NCI-H2227 (cell line): ENCODE data around the gene CNN2.
"Not testable (repeated sequence)": the region's sequence is repeated elsewhere in the genome, so short reads cannot be mapped to it uniquely, and the experiment has no call there.

Source experiments
- DNase-seq: peaks from one replicate; lab custom pipeline; 2025; ENCODE audit not compliant: unreplicated experiment; lab: John Stamatoyannopoulos, UW

CNN2 gene

GRCh38 chr19:1010586-1011510 lies 15.6 kb upstream of the CNN2 start:
- no peak for DNase-seq

- no peak for DNase-seq
Measured at GRCh38 chr19:1011831-1012333, 14.5 kb upstream of the CNN2 start.

DNA sequence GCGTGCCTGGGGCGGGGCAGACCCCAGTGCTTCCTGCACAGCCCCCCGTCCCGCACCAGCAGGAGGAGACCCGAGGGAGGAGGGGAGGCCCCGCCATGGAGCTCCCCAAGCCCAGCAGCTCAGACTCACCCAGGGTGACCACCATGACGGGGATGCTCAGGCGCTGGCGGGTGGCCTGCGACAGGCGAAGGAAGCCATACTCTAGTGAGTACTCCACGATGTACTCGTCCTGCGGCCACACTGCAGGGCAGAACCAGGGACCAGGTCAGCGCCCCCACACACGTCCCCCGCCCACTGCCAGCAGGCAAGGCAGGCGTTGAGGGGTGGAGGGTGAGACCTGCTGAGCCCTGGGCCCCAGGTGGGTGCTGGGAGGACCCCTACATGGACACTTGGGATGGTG lies 14.1 kb upstream of the CNN2 start:
- DNase-seq = no peak

DNA sequence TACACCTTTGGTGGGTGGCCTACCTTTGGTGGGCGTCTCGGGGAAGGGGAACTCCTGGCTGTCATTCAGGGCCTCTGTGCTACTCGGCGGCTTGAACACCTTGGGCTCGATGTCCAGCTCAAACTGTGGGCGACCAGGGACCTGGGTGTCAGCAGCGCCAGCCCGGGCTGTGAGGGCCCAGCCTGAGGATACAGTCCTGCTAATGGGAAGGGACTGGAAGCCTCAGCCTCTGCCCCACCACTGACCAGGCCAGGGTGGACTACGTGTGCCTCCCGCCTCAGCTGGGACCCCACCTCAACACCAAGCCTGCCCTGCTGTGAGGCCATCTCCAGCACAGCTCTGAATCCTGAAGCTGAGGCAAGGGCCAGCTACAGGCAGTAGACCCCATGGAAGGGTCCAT lies 13.2 kb upstream of the CNN2 start:
- DNase-seq = no peak

GRCh38 chr19:1014161-1015060 lies 12.0 kb upstream of the CNN2 start:
- no peak for DNase-seq

GRCh38 chr19:1015061-1015781 lies 11.2 kb upstream of the CNN2 start:
- no peak for DNase-seq

DNA sequence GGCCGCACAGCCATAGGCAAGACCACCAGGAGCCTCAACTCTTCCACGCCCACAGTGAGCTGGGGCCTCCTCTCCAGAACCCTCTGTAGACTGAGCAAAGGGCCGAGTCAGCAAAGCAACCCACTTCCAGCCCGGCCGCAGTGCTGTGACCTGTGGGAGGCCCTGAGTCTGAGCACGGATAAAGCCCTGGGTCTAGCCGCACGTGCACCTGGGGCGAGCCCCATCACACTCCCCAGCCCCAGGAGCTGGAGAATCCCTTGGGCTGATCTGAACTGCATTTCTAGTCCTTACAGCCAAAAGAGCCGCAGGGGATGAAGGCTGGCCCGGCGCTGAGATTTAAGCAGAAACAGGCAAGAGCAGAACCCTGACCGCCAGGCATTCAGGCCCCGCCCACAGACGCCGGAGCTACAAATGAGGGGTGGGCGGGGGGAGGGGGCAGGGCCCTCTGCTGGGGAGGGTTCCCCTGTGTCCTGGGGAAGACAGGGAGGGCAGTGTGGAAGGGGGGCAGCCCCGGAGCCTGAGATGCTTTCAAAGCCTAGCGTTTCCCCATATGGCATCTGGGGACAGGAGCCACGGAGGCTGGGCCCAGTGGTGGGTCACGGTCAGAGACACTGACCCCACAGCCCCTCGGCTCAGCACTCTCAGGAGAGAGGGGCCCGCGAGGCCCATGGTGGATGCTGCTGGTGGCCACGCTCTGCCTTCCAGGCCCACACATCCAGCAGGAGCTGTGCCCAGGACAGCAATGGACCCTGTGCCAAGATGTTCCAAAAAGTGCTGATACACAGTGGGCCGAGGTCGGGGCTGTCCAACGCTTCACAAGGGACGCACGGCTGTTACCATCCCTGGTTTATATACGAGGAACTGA lies 10.4 kb upstream of the CNN2 start:
- no peak for DNase-seq

GRCh38 chr19:1016647-1017114 lies 9.7 kb upstream of the CNN2 start:
- DNase-seq = no peak

- DNase-seq = no peak
Measured at GRCh38 chr19:1017115-1017905, 9.1 kb upstream of the CNN2 start.

GRCh38 chr19:1017906-1018305 lies 8.5 kb upstream of the CNN2 start:
- DNase-seq = no peak

GRCh38 chr19:1018393-1018792 lies 8.0 kb upstream of the CNN2 start:
- DNase-seq = no peak

DNA sequence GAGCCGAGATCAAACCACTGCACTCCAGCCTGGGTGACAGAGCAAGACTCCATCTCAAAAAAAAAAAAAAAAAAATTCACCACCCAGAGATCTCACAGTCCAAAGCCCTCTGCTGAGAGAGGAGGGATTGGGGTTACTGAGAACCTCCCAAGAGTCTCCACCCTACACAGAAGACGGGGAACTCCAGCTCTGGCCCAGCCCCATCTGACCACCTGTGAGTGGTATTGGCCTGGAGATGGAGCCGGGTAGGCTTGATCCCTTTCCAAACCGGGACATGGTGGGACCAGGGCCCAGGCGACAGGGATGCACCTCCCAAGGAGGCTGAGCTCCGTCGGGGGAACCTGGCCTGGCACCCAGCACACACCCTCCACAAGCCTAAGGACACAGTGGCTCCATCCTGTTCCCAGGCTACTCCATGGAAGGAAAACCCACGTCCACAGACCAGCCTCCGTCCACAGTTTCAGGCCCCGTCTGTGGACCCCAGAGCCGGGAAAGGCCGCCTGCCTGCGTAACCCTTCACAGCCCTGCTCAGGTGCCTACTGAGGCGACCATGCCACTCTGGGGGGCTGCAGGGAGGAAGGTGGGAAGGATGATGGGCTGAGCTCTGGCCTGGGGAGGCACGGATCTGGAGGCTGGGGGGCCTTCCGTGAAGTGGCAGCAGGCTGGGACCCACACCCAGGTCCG lies 7.3 kb upstream of the CNN2 start:
- no peak for DNase-seq

- no peak for DNase-seq
Measured at GRCh38 chr19:1019616-1019961, 6.8 kb upstream of the CNN2 start.

DNA sequence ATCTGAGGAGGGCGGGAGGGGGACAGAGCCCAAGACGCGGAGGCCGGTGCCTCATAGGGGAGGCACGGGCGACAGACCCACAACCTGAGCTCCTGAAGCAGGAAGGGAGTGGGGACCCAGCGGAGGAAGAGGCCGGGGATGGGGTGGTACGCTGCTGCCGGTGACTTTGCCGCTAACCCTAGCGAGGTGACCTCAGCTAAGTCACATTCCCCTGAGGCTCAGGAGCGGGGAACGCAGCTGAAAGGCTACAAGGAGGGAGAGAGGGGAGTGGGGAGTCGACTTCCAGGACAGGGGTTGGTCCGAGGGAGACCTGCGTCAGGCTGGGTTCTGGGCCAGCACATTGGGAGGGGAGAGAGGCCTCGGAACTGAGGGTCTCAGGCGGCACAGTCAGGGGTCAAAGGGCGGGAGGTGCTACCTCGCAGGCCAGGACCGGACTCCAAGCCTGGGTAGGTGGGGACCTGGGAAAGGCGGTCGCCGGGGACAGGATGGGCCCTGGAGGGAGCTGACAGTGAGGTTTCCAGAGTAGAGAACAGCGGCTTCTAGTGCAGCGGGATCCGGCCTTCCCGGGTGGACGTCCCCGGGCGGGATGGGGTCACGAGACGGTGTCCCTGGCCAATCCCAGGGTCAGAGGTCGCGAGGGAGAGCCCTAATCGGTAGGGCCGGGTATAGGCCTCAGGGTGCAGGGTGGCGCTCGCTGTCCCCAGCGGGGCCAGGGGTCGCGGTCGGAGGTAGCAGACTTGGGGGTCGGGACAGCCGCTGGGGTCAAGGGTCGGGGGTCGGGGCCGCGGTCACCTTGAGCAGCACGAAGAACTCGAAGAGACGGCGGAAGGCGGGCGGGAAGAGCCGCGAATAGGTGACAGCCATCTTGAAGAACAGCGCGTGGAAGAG lies 6.2 kb upstream of the CNN2 start:
- no peak for DNase-seq

DNA sequence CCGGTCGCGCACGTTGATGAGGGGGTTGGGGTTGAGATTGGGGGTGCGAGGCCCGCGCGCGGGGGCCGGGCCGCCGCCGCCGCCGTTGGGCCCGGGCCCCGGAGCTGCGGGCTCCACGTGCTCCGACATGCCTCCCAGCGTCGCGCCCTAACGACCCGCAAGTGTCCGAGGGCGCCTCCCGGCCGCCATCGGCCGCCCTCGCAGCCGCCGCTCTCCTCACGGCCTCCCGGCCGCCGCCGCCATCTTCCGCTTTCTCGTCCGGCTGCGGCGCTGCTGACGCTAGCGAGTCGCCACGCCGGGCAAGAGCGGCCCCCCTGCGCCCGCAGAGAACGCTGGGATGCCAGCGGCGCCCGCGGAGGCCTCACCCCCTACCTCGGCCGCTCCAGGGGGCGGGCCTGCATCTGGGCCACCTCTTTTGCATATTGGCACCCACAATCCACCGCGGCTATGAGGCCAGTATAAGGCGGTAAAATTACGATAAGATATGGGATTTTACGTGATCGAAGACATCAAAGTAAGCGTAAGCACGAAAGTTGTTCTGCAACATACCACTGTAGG lies 5.5 kb upstream of the CNN2 start, which contains the start of gene TMEM259:
Gene TMEM259, minus strand, starts transcription at position 256 of the 558 bp plus-strand sequence. Its CDS starts 127 bp downstream, at position 129.
- DNase-seq = peak; percentile 96

GRCh38 chr19:1023883-1024188 lies 2.6 kb upstream of the CNN2 start:
- not testable (repeated sequence) for DNase-seq

GRCh38 chr19:1025080-1025479 lies 1.3 kb upstream of the CNN2 start:
- not testable (repeated sequence) for DNase-seq
